Liver (tissue), 9 donors: ENCODE measurements around the gene SERPINB1. TPM values are rescaled to one million over a fixed set of nuclear protein-coding genes. Genes with fewer than 3 reads are reported as not detected.

Experiments
- DNase-seq: peaks from one replicate; pipeline ENCODE4 v3.0.0-alpha.2; 2017; ENCODE audit warnings: low spot score
- H3K27ac ChIP-seq, 2 donors: one replicate each; pipeline ENCODE4 v1.7.0; 2013; ENCODE audit warnings: inconsistent platforms in 2 of 2, low read length in 2 of 2, control low read depth in 1 of 2, low read depth in 1 of 2, mild to moderate bottlenecking in 1 of 2
- H3K27me3 ChIP-seq, 4 donors: one replicate each; pipeline versions ENCODE4 v1.6.1 to v1.7.0; 2013; ENCODE audit warnings: low read length in 3 of 4, inconsistent platforms in 1 of 4, mild to moderate bottlenecking in 1 of 4, moderate library complexity in 1 of 4; ENCODE audit not compliant: control insufficient read depth in 4 of 4, insufficient read depth in 4 of 4
- H3K36me3 ChIP-seq, 4 donors: one replicate each; pipeline versions ENCODE4 v1.6.1 to v1.7.0; 2013; ENCODE audit warnings: low read length in 3 of 4, mild to moderate bottlenecking in 3 of 4, low read depth in 1 of 4, moderate library complexity in 1 of 4; ENCODE audit not compliant: control insufficient read depth in 4 of 4, insufficient read depth in 3 of 4
- H3K4me1 ChIP-seq, 4 donors: one replicate each; pipeline versions ENCODE4 v1.6.1 to v1.7.0; 2013; ENCODE audit warnings: low read length in 3 of 4, mild to moderate bottlenecking in 3 of 4, moderate library complexity in 1 of 4; ENCODE audit not compliant: control insufficient read depth in 4 of 4, insufficient read depth in 4 of 4
- H3K4me3 ChIP-seq, 3 donors: one replicate each; pipeline versions ENCODE4 v1.6.1 to v1.7.0; 2013; ENCODE audit warnings: low read length in 3 of 3, control low read depth in 1 of 3, low read depth in 1 of 3, mild to moderate bottlenecking in 1 of 3
- H3K9ac ChIP-seq, 2 donors: one replicate each; pipeline ENCODE4 v1.7.0; 2013; ENCODE audit warnings: low read length in 2 of 2, mild to moderate bottlenecking in 2 of 2, moderate library complexity in 2 of 2, control low read depth in 1 of 2, low read depth in 1 of 2
- H3K9me3 ChIP-seq, 4 donors: one replicate each; pipeline versions ENCODE4 v1.6.1 to v1.7.0; 2013; ENCODE audit warnings: low read length in 3 of 4; ENCODE audit not compliant: control insufficient read depth in 4 of 4
- EGR1 ChIP-seq, 2 donors: IDR thresholded peaks; 2 replicates each; pipeline ENCODE4 v1.6.1; 2016 to 2018; ENCODE audit warnings: antibody characterized with exemption in 2 of 2, low read depth in 2 of 2
- FOXA1 ChIP-seq: IDR thresholded peaks from 2 replicates; pipeline ENCODE4 v1.6.1; 2016; ENCODE audit warnings: antibody characterized with exemption
- FOXA2 ChIP-seq: IDR thresholded peaks from 2 replicates; pipeline ENCODE4 v1.6.1; 2016; ENCODE audit warnings: antibody characterized with exemption
- GABPA ChIP-seq, 2 donors: IDR thresholded peaks in 1 of 2; conservative IDR thresholded peaks in 1 of 2; 2 replicates each; pipeline ENCODE4 v1.6.1; 2016; ENCODE audit warnings: antibody characterized with exemption in 2 of 2, mild to moderate bottlenecking in 1 of 2, moderate library complexity in 1 of 2
- HNF4A ChIP-seq, 2 donors: conservative IDR thresholded peaks; 2 replicates each; pipeline ENCODE4 v1.6.1; 2016; ENCODE audit warnings: antibody characterized with exemption in 2 of 2, mild to moderate bottlenecking in 2 of 2
- HNF4G ChIP-seq: IDR thresholded peaks from 2 replicates; pipeline ENCODE4 v1.6.1; 2016; ENCODE audit warnings: antibody characterized with exemption
- JUND ChIP-seq, 2 donors: IDR thresholded peaks; 2 replicates each; pipeline ENCODE4 v1.6.1; 2016; ENCODE audit warnings: antibody characterized with exemption in 2 of 2
- NR2F2 ChIP-seq: IDR thresholded peaks from 2 replicates; pipeline ENCODE4 v1.6.1; 2016; ENCODE audit warnings: antibody characterized with exemption
- RAD21 ChIP-seq, 2 donors: IDR thresholded peaks; 2 replicates each; pipeline ENCODE4 v1.6.1; 2016; ENCODE audit warnings: antibody characterized with exemption in 2 of 2, mild to moderate bottlenecking in 2 of 2
- RXRA ChIP-seq, 2 donors: IDR thresholded peaks; 2 replicates each; pipeline ENCODE4 v1.6.1; 2017 to 2018; ENCODE audit warnings: antibody characterized with exemption in 2 of 2, mild to moderate bottlenecking in 1 of 2
- SP1 ChIP-seq: IDR thresholded peaks from 2 replicates; pipeline ENCODE4 v1.6.1; 2018; ENCODE audit warnings: antibody characterized with exemption, mild to moderate bottlenecking
- TAF1 ChIP-seq: conservative IDR thresholded peaks from 2 replicates; pipeline ENCODE4 v1.6.1; 2016; ENCODE audit warnings: antibody characterized with exemption, mild to moderate bottlenecking
- YY1 ChIP-seq: IDR thresholded peaks from 2 replicates; pipeline ENCODE4 v1.6.1; 2016; ENCODE audit warnings: antibody characterized with exemption, mild to moderate bottlenecking
- WGBS: extraction: QIAGEN DNeasy Blood & Tissue Kit; methylation state at CpG from one replicate; pipeline ENCODE4 v1.1.7; 2013; 5-methylcytosine and 5-hydroxymethylcytosine counted together
- polyA plus RNA-seq, 2 donors: library from polyadenylated mRNA; stranded (reverse) in 1 of 2; unstranded in 1 of 2; fragments of 200-250 nt in 1 of 2; fragments of >200 nt in 1 of 2; fragmentation: Nextera tagmentation in 1 of 2; extraction: Ambion mirVana in 1 of 2; gene quantifications; one replicate each; pipeline versions ENCODE4 v1.2.1 to v1.2.3, GENCODE V29; 2013 to 2015
- total RNA-seq, 2 donors: library from RNA; depleted of rRNA; stranded (reverse); fragments of >200 nt; gene quantifications; one replicate each; pipeline ENCODE4 v1.2.3, GENCODE V29; 2014
- TF ChIP-seq, protein P1 (sequence below): fragments of 150-350 bp; IDR thresholded peaks from 2 replicates; pipeline ENCODE4 v1.5.1; 2017; ENCODE audit warnings: improper control_type of control experiment, low read depth, low read length; ENCODE audit not compliant: missing input control
- TF ChIP-seq, protein P2 (sequence below): IDR thresholded peaks from 2 replicates; pipeline ENCODE4 v1.6.1; 2016; ENCODE audit warnings: antibody characterized with exemption
- TF ChIP-seq, protein P3 (sequence below): IDR thresholded peaks from 2 replicates; pipeline ENCODE4 v1.6.1; 2016; ENCODE audit warnings: antibody characterized with exemption
- TF ChIP-seq, protein P4 (sequence below): IDR thresholded peaks from 2 replicates; pipeline ENCODE4 v1.6.1; 2016; ENCODE audit warnings: antibody characterized with exemption
- TF ChIP-seq, protein P5 (sequence below): IDR thresholded peaks from 2 replicates; pipeline ENCODE4 v1.6.1; 2016; ENCODE audit warnings: antibody characterized with exemption, mild to moderate bottlenecking
- donor health status: healthy.
- donor health status: healthy.
- donor health status: healthy.
- donor health status: healthy.
- donor health status: healthy.

The SERPINB1 gene
- total and polyA plus RNA-seq, 4 donors, result 12.5 to 34.3 (median 18.6) TPM

DNA sequence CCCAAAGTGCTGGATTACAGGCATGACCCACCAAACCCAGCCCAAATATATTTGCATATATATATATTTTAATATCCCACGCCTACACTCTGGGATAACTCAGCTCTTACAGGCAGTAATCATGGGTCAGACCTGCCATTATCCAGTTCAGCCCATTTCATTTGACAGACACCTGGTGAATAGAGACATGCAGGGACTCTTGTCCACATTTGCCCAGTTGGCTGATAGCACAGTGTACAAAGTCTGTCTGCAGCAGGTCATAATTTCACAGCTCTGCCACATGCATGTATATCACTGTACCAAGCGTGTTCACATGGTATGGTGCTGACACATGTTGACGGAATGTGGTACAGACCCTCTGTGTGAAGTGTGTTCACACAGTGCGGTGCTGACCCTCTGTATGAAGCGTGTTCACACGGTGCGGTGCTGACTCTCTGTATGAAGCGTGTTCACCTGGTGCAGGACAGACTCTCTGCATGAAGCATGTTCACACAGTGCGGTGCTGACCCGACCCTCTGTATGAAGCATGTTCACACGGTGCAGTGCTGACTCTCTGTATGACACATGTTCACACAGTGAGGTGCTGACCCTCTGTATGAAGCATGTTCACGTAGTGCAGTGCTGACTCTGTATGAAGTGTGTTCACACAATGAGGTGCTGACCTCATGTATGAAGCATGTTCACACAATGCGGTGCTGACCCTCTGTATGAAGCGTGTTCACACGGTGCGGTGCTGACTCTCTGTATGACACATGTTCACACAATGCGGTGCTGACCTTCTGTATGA, 10.3 kb upstream of the SERPINB1 start:
- no peak overlapping the region for H3K27ac ChIP-seq
- TF ChIP-seq NR2F2 (no peak), TAF1 (no peak), FOXA1 (no peak), HNF4G (no peak), GABPA (IDR thresholded peaks at IDR 0.05 in 1 of 2, conservative IDR thresholded peaks at IDR 0.05 in 1 of 2) (no peak), HNF4A (conservative IDR thresholded peaks at IDR 0.05) (no peak), YY1 (no peak), RXRA (IDR thresholded peaks at IDR 0.05) (no peak), FOXA2 (no peak), SP1 (no peak), EGR1 (IDR thresholded peaks at IDR 0.05; ENCODE audit: low read depth in 2 of 2) (no peak), RAD21 (IDR thresholded peaks at IDR 0.05) (no peak), JUND (IDR thresholded peaks at IDR 0.05) (no peak)
- TF ChIP-seq, protein P1, sequence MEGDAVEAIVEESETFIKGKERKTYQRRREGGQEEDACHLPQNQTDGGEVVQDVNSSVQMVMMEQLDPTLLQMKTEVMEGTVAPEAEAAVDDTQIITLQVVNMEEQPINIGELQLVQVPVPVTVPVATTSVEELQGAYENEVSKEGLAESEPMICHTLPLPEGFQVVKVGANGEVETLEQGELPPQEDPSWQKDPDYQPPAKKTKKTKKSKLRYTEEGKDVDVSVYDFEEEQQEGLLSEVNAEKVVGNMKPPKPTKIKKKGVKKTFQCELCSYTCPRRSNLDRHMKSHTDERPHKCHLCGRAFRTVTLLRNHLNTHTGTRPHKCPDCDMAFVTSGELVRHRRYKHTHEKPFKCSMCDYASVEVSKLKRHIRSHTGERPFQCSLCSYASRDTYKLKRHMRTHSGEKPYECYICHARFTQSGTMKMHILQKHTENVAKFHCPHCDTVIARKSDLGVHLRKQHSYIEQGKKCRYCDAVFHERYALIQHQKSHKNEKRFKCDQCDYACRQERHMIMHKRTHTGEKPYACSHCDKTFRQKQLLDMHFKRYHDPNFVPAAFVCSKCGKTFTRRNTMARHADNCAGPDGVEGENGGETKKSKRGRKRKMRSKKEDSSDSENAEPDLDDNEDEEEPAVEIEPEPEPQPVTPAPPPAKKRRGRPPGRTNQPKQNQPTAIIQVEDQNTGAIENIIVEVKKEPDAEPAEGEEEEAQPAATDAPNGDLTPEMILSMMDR, result no peak
- TF ChIP-seq, protein P2, sequence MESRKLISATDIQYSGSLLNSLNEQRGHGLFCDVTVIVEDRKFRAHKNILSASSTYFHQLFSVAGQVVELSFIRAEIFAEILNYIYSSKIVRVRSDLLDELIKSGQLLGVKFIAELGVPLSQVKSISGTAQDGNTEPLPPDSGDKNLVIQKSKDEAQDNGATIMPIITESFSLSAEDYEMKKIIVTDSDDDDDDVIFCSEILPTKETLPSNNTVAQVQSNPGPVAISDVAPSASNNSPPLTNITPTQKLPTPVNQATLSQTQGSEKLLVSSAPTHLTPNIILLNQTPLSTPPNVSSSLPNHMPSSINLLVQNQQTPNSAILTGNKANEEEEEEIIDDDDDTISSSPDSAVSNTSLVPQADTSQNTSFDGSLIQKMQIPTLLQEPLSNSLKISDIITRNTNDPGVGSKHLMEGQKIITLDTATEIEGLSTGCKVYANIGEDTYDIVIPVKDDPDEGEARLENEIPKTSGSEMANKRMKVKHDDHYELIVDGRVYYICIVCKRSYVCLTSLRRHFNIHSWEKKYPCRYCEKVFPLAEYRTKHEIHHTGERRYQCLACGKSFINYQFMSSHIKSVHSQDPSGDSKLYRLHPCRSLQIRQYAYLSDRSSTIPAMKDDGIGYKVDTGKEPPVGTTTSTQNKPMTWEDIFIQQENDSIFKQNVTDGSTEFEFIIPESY, result no peak
- TF ChIP-seq, protein P3, sequence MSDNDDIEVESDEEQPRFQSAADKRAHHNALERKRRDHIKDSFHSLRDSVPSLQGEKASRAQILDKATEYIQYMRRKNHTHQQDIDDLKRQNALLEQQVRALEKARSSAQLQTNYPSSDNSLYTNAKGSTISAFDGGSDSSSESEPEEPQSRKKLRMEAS, result no peak
- TF ChIP-seq, protein P4, sequence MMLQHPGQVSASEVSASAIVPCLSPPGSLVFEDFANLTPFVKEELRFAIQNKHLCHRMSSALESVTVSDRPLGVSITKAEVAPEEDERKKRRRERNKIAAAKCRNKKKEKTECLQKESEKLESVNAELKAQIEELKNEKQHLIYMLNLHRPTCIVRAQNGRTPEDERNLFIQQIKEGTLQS, result no peak
- TF ChIP-seq, protein P5, sequence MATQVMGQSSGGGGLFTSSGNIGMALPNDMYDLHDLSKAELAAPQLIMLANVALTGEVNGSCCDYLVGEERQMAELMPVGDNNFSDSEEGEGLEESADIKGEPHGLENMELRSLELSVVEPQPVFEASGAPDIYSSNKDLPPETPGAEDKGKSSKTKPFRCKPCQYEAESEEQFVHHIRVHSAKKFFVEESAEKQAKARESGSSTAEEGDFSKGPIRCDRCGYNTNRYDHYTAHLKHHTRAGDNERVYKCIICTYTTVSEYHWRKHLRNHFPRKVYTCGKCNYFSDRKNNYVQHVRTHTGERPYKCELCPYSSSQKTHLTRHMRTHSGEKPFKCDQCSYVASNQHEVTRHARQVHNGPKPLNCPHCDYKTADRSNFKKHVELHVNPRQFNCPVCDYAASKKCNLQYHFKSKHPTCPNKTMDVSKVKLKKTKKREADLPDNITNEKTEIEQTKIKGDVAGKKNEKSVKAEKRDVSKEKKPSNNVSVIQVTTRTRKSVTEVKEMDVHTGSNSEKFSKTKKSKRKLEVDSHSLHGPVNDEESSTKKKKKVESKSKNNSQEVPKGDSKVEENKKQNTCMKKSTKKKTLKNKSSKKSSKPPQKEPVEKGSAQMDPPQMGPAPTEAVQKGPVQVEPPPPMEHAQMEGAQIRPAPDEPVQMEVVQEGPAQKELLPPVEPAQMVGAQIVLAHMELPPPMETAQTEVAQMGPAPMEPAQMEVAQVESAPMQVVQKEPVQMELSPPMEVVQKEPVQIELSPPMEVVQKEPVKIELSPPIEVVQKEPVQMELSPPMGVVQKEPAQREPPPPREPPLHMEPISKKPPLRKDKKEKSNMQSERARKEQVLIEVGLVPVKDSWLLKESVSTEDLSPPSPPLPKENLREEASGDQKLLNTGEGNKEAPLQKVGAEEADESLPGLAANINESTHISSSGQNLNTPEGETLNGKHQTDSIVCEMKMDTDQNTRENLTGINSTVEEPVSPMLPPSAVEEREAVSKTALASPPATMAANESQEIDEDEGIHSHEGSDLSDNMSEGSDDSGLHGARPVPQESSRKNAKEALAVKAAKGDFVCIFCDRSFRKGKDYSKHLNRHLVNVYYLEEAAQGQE, result no peak
- H3K4me3 ChIP-seq, result no peak overlapping the region

More for the DNA sequence above, 10.3 kb upstream of the SERPINB1 start:
- H3K36me3 ChIP-seq, result no peaks in the 10 kb centered on the region
- DNase-seq, result no peak
- H3K9ac ChIP-seq, result no peak overlapping the region
- H3K27me3 ChIP-seq, result no peaks in the 10 kb centered on the region
- H3K9me3 ChIP-seq, result no peaks in the 10 kb centered on the region
- 98% methylated on average over 17 of the region's 17 CpGs for WGBS
- peaks cover 0 to 11% (median 4%) of the 10 kb centered on the region in 4 donors for H3K4me1 ChIP-seq
